GM19324 (cell line): ENCODE measurements around the gene GMPR.

Experiments
- ATAC-seq: cut with Tn5 transposase; IDR thresholded peaks from one replicate; pipeline ENCODE4 v1.9.1; 2021; ENCODE audit warnings: mild to moderate bottlenecking, moderate library complexity; ENCODE audit not compliant: unreplicated experiment, low FRiP score

The GMPR gene

GRCh38 chr6:16295060-16295459, 56.7 kb downstream of the GMPR start:
- no peak for ATAC-seq

- no peak for ATAC-seq
These were observed 57.1 kb downstream of the GMPR start for GRCh38 chr6:16295471-16295870.

GRCh38 chr6:16296061-16296670, 57.8 kb downstream of the GMPR start:
- ATAC-seq, result no peak

GRCh38 chr6:16299861-16300260, 61.5 kb downstream of the GMPR start:
- ATAC-seq, result no peak

- ATAC-seq, result peak; percentile 61
These were observed 63.1 kb downstream of the GMPR start for GRCh38 chr6:16301511-16301910.

- ATAC-seq, result no peak
These were observed 64.5 kb downstream of the GMPR start for GRCh38 chr6:16302721-16303552.

GRCh38 chr6:16305246-16305725, 66.9 kb downstream of the GMPR start:
- ATAC-seq, result peak; percentile 72

- peak; percentile 12 for ATAC-seq
These were observed 67.4 kb downstream of the GMPR start for GRCh38 chr6:16305788-16306187.

GRCh38 chr6:16306334-16306733, 67.9 kb downstream of the GMPR start:
- ATAC-seq, result no peak

GRCh38 chr6:16311763-16312162, 73.4 kb downstream of the GMPR start:
- ATAC-seq, result no peak

- ATAC-seq, result no peak
These were observed 75.3 kb downstream of the GMPR start for GRCh38 chr6:16313732-16314131.

- ATAC-seq, result no peak
These were observed 75.9 kb downstream of the GMPR start for GRCh38 chr6:16314296-16314695.

GRCh38 chr6:16316741-16317251, 78.4 kb downstream of the GMPR start:
- no peak for ATAC-seq

- no peak for ATAC-seq
These were observed 80.2 kb downstream of the GMPR start for GRCh38 chr6:16318538-16318937.

GRCh38 chr6:16318953-16319720, 80.8 kb downstream of the GMPR start:
- no peak for ATAC-seq

- peak; percentile 51 for ATAC-seq
These were observed 81.6 kb downstream of the GMPR start for GRCh38 chr6:16319813-16320532.

- ATAC-seq, result no peak
These were observed 82.3 kb downstream of the GMPR start for GRCh38 chr6:16320533-16321340.

- ATAC-seq, result no peak
These were observed 82.9 kb downstream of the GMPR start for GRCh38 chr6:16321341-16321710.

- no peak for ATAC-seq
These were observed 83.4 kb downstream of the GMPR start for GRCh38 chr6:16321826-16322225.
